HG02943 (cell line): ENCODE data around the gene MYEOV.

Source experiments
- ATAC-seq: cut with Tn5 transposase; IDR thresholded peaks from one replicate; pipeline ENCODE4 v1.9.1; 2021; ENCODE audit warnings: mild to moderate bottlenecking, low read depth, moderate library complexity; ENCODE audit not compliant: unreplicated experiment

MYEOV gene

DNA sequence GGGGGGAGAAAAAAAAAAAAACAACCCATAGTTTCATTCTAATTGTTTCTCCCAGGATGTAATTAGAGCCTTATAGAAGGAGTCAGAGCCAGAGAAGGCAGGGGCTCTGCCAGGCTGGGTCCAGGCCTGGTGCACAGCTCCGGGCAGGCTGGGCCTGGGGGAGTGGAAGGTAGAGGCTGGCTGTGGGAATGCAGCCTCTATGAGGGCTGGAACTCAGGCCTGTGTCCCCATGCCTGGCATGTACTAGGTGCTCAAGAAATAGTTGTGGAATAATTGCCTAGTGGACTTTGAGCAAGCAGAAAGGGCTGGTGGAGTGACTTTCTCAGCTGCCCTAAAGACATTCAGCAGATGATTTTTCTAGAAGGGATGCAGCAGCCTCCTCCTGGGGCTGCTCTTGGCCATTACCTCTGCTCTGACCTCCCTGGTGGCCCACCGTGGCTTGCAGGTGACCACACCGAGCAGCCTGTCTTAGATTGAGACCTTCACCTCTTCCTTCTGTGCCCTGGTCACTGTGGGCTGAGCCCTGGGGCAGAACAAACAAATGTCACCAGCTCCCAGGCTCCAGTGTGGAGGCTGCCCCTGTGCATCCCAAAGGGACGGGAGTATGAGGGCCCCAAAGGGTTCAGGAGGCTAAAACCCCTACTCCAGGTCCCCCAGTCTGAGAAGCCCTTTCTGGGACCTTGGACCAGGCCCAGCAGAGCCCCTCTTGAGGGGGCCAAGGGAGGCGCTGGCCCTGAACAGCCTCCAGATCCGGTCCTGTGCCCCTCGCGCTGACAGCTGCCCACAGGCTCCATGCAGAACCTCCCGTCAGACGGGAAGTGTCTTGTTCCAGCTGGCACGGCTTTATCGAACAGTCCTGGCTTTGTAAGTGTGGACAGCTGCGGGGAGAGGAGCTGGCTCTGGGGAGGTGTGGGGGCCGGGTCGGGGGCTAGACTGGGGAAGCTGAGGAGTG is 18.8 kb downstream of the MYEOV start:
- no peak for ATAC-seq

DNA sequence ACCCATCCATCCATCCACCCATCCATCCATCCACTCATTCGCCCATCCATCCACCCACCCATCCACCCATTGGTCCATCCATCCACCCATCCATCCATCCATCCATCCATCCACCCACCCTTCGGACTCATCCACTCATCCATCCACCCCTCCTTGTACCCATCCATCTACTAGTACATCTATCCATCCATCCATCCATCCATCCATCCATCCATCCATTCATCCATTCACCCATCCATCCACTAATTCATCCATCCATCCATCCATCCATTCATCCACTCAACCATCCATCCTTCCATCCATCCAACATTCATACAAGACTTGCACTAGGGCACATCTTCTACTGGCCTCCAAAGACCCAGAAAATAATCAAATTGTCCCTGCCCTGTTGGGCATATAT is 20.0 kb downstream of the MYEOV start:
- ATAC-seq, result no peak

DNA sequence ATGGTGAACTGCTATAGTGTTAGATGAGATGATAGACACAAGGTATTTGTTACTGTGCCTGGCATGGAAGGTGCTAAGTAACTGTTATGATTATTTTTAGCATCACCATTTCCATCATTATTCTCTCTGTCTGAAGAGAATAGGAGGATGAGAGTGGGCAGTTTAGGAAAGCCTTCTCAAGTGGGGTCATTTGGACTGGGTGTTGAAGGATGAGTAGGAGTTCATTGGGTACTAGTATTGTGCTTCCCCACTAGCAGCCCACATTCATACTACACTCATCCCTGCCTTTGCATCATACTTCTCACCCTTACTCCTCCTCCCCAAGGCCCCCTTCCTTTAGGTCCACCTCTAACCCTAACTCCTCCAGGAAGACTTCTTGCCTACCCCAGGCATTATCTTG is 20.6 kb downstream of the MYEOV start:
- no peak for ATAC-seq

DNA sequence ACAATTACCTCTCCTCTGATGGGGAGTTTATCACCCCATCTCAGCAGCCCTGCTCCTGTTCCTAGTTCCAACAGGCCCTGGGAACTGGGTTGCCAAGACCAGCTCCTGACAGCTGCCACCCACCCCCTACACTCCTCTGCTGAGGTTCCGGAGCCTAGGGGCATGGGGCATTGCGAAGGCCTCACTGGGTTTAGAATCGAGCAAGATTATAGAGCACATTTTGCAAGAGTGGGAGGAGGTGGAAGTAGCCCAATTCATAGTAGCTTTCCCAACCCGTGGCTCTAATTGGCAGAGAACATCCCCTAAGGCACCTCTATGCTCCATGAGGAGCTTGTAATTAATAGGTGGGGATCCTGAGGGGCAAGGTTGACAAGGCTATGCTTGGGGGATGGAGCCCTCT is 23.0 kb downstream of the MYEOV start:
- no peak for ATAC-seq

DNA sequence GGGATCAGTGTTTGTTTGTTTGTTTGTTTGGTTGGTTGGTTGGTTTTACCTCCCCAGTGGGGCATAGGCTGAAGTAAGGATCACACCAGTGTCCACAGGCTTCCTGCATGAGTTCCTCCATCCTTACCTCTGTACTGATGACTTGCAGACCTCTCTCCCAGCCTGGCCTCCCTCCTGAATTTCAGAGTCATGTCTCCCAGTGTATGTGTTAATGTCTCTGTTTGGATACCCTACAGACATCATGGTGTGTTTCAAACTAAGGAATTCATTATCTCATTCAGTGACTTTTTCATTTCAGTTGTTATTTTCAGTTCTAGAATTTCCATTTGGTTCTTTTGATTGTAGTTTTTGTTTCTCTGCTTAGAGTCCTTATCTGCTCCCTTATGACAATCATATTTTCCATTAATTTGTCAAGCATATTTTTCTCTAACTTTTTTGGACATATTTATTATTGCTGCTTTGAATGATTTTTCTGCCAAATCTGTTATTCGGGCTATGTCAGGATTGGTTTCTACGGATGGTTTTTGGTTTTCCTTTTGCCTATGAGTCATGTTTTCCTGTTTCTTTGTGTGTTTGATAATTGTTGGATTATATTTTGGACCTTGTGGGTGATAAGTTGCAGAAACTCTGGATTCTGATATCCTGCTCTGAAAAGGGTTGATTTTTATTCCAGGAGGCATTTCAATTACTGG is 23.6 kb downstream of the MYEOV start:
- ATAC-seq, result no peak

DNA sequence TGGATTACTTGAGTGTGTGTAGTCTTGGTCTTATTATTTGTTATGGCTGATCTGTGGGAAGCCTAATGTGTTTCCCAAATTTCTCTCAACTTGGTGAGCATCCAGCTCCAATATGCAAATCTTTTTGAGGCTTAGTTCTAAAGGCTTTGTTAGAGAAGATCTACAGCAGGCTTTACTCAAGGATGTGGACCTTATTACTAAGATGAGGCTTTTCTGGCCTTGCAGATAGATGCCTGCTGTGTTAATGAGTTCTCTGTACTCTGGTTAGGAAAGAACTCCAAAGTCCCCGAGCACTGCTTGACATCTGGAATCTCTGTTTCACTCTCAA is 24.1 kb downstream of the MYEOV start:
- ATAC-seq, result no peak

DNA sequence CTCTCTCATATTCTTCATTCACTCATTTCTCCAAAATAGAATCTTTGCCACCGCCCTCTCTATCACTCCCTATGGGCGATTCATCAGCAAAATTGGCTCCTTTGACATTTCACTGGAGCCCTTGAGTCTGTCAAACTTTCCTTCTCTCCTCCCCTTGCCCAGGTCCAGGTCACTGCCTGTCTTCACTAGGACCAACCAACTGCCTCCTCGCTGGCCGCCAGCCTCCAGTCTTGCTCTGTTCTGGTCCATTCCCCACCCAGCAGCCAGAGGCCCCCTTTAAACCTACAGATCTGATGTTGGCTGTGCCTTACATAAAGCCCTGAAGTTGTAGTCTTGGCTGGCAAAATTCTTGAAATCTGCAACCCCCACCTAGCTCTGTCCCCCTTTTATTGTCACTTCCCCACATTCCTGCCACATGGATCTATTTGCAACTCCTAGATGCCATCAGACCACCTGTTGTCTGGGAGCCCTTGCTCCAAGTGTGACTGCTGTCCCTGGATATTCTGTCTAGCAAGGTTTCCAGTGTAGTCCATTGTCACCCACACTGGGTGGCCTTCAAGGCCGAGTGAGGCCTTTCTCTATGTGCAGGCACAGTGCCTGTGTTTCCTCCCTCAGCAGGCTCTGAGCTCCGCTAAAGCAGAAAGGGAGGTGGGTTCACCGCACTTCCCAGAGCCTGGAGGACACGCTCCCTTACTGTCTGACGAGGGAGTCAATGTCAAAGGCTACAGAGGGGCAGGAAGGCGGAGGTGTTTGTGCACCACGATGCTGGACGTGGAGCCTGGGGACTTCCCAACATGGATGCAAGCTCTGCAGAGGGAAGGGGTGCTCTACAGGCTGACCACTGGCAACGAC is 25.5 kb downstream of the MYEOV start:
- no peak for ATAC-seq

GRCh38 chr11:69320326-69320725 is 26.4 kb downstream of the MYEOV start:
- ATAC-seq, result no peak

DNA sequence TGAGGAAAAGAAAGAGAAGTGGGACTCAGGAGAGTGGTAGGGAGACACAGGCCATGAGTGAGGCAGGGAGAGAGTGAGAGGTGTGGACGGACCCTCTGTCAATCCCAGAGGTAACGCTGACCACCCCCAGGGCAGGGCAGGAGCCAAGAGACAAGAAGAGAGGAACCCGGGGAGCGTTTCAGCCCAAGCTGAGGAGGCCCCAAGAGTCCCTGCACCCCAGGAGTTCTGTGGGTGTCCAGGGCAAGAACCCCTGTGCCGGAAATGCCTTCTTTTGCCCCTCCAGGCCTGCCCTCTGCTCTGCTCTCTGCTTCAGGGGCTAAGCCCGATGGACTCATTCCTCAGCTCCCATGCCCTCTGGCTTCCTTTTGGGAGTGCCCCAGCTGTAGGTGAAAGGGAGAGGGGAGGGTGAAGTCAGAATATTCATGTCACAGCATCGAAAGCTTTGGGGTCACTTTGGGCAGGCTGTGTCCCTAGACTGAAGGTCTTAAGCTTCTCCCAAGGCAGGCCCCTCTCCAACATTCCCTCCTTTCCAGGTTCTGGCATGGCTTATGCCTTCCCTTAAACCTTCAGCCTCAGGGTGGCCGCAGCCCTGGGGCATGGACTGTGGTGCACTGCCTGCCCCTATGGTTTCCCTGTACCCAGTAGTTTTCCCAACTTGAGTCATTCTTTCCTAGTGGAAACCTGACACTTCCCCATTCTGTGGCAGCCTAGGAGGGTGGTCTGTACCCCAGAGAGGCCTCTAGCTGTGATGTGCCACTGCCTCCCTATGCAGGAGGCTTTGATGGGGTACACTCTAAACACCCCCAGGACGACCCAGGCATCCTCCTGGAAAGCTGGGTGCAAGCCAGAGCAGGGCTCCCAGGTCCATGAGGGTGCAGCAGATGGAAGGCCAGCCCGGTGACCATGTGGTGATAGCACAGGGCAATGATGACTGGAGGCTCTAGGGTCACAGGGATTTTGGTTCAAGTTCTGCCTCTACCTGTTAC is 27.1 kb downstream of the MYEOV start:
- no peak for ATAC-seq

- ATAC-seq, result no peak
Measured at GRCh38 chr11:69321877-69322361, 28.0 kb downstream of the MYEOV start.

GRCh38 chr11:69325446-69325845 is 31.5 kb downstream of the MYEOV start:
- no peak for ATAC-seq

- ATAC-seq, result no peak
Measured at GRCh38 chr11:69326622-69327219, 32.8 kb downstream of the MYEOV start.

GRCh38 chr11:69327741-69328191 is 33.8 kb downstream of the MYEOV start:
- ATAC-seq, result no peak

GRCh38 chr11:69328231-69328630 is 34.3 kb downstream of the MYEOV start:
- no peak for ATAC-seq

DNA sequence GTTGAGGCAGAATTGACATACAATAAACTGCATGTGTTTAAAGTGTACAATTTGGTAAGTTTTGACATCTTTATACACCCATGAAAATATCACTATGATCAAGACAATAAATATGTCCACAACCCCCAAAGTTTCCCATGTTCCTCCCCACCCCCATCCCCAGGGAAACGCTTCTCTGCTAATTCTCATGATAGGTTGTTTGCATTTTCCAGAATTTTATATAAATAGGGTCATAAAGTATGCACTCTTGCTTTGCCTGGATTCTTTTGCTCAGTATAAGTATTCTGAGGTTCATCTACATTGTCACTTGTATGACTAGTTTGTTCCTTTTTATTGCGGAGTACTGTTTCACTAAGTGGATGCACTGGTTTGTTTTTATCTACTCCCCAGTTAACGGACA is 35.6 kb downstream of the MYEOV start:
- ATAC-seq, result no peak

- no peak for ATAC-seq
Measured at GRCh38 chr11:69330330-69330729, 36.4 kb downstream of the MYEOV start.

DNA sequence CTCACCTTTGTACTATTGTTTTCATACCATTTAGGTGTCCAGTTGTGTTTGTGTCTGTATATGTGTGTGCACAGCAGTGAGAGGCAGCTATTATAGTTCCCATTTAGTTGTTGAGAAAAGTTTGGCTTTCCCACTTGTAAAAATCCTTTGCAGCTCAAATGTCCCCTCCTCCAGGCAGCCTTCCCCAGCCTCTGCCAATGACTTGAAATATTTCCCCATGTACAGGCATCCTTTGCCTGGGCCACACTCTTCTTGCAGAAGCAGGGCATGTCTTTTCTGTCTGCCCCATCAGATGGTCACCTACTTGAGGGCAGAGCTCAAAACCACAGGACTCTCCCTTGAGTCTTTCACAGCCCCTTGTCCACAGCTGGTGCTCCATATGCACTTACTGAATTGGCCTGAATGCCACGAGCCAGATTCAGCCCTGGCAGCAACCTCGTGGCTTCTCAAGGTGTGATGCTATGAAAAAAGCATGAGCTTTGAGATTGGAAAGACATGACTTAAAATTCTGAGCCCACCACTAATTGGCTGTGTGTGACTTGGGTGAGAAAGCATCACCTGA is 39.3 kb downstream of the MYEOV start:
- no peak for ATAC-seq

GRCh38 chr11:69333879-69334278 is 39.9 kb downstream of the MYEOV start:
- no peak for ATAC-seq
